GM12891 (cell line): ENCODE measurements around the gene FARP1.

ENCODE experiments used
- POLR2A ChIP-seq: IDR thresholded peaks from 2 replicates; pipeline ENCODE4 v1.6.1; 2011; ENCODE audit warnings: low read depth, low read length, control low read depth
- POLR2AphosphoS5 ChIP-seq: IDR thresholded peaks from 2 replicates; pipeline ENCODE4 v1.6.1; 2011; ENCODE audit warnings: low read depth, low read length, control low read depth
- POU2F2 ChIP-seq: IDR thresholded peaks from 2 replicates; pipeline ENCODE4 v1.6.1; 2011; ENCODE audit warnings: low read depth, mild to moderate bottlenecking, control low read depth, low read length, moderate library complexity
- TAF1 ChIP-seq: IDR thresholded peaks from 2 replicates; pipeline ENCODE4 v1.6.1; 2011; ENCODE audit warnings: low read depth, low read length, control low read depth

DNA sequence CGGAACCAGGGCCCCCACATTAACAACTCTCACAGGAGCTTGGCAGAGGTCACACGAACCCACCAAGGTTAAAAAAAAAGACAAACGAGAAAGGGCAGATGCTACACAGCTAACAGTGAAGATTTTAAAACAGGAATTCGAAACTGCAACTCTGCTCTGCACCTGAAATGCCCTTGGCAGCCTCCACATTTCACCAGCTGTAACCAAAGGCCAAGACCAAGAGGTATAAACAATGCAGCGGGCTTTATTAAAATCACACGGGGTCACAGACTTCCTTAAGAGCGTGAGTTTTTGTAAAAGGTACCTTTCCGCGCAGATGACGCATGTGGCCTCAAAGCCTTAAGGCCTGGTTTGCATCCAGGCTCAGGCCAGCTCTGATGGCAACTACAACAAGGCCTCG, 345.8 kb downstream of the FARP1 start:
- TF ChIP-seq POLR2A (no peak), TAF1 (no peak), POLR2AphosphoS5 (no peak), POU2F2 (no peak)
